Measurements from ENCODE around the gene WAC. TPM values are rescaled to one million over a fixed set of nuclear protein-coding genes. Genes with fewer than 3 reads are reported as not detected.

WAC gene
- total and polyA plus RNA-seq, 9 donors = 60.5 to 164 (median 113) TPM

DNA sequence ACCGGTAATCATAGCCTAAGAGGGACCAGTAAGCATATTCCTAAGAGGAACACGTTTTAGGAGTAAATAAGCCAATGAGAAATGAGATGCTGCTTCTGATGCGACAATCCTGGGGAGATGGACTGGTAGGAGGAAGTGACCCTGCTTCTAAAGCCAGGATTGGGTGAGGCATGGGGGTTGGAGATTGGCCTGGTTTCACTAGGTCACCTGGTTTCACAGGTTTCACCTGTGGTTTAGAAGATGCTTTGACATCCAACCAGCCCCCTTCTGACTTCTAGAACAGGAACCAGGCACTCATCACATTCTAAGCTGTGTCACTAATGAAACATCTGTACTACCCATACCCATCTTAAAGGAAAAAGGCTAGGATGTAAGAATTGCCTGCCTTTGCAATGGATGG lies 91.4 kb downstream of the WAC start:
- Histone ChIP-seq H3K27ac (no peak overlapping the region), H3K4me3 (no peak overlapping the region), H3K9me3 (no peaks in the 10 kb centered on the region), H3K4me1 (ENCODE audit: insufficient read depth) (no peaks in the 10 kb centered on the region), H3K27me3 (no peaks in the 10 kb centered on the region), H3K36me3 (no peaks in the 10 kb centered on the region)
- intact Hi-C loops (cut with DNase I) = loop anchor here in 1 of 4 donors (10.0 kb wide), 1 partner anchor 680 kb away; no protein-coding TSS in a partner anchor
- TF ChIP-seq EP300 (IDR thresholded peaks at IDR 0.05) (no peak), POLR2A (IDR thresholded peaks at IDR 0.05) (no peak)
- TF ChIP-seq, protein P1, sequence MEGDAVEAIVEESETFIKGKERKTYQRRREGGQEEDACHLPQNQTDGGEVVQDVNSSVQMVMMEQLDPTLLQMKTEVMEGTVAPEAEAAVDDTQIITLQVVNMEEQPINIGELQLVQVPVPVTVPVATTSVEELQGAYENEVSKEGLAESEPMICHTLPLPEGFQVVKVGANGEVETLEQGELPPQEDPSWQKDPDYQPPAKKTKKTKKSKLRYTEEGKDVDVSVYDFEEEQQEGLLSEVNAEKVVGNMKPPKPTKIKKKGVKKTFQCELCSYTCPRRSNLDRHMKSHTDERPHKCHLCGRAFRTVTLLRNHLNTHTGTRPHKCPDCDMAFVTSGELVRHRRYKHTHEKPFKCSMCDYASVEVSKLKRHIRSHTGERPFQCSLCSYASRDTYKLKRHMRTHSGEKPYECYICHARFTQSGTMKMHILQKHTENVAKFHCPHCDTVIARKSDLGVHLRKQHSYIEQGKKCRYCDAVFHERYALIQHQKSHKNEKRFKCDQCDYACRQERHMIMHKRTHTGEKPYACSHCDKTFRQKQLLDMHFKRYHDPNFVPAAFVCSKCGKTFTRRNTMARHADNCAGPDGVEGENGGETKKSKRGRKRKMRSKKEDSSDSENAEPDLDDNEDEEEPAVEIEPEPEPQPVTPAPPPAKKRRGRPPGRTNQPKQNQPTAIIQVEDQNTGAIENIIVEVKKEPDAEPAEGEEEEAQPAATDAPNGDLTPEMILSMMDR (IDR thresholded peaks at IDR 0.05) = no peak
- no peak for DNase-seq
- 78 to 85% (median 78%) methylated on average over 3 of the region's 3 CpGs for WGBS, 3 donors

DNA sequence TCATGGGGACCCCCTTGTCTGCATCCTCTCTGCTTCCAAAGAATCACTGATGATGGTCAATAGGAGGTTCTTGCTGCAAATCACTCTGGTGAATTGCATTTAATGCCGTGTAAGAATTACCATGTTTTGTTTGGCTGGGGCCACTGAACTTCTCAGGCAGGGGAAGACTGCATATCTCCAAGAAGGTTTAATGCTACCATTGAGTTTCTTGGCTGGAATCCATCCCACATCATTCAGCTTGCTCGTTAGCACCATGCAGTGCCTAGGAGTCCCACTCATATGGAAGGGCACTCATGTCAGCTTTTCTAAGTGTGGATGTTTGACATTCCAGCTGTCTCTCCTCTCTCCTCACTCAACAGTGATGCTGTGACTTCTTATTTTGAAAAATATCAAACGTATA lies 94.2 kb downstream of the WAC start:
- 16 to 23% (median 18%) methylated on average over 3 of the region's 3 CpGs for WGBS, 3 donors

DNA sequence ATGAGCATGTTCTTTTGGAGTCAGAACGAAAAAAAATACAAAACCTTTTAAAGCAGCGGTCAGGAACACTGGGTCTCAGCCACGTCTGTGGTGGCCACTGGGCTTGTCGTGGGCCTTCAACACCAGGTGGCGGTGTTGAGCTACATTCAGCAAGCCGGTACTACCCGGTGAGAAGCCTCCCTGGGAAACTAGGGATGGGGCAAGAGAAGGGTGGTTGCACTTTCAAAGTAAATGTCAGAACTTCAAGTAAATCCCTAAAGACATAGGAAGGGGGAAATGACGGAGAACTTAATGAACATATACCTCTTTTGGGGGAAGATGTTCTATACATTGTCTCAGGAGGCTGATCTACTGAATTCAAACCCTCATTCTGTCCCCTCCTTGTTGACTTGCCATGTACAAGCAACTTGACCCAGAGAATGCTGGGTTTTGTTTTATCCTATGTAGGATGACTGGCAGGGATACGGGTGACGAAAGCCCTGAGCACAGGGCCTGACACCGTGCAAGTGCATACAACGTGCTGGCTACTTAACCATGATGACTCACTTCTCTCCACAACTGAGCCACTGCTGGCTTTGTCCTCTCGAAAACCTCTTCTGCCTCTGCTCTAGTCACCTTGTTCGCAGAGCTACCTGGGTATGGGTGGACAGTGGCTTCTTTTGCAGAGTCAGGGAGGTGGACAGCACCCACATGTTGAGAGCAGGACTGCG lies 95.4 kb downstream of the WAC start:
- H3K9me3 ChIP-seq = no peaks in the 10 kb centered on the region
- no peaks in the 10 kb centered on the region for H3K4me1 ChIP-seq (ENCODE audit: insufficient read depth)
- no peak for TF ChIP-seq POLR2A (IDR thresholded peaks at IDR 0.05)
- TF ChIP-seq, protein P1 (IDR thresholded peaks at IDR 0.05) = peak; percentile 76 to 81 (median 80)
- TF ChIP-seq EP300 (IDR thresholded peaks at IDR 0.05) = no peak
- intact Hi-C loops (cut with DNase I) = loop anchor here in 1 of 4 donors (10.0 kb wide), 1 partner anchor 676 kb away; no protein-coding TSS in a partner anchor
- WGBS, 3 donors = 36 to 40% (median 37%) methylated on average over 15 of the region's 15 CpGs
- peak; percentile 82 to 90 (median 87) for DNase-seq
- no peaks in the 10 kb centered on the region for H3K27me3 ChIP-seq
- H3K4me3 ChIP-seq = no peak overlapping the region
- H3K27ac ChIP-seq = no peak overlapping the region
- H3K36me3 ChIP-seq = no peaks in the 10 kb centered on the region

More for the DNA sequence above, 94.2 kb downstream of the WAC start:
- Histone ChIP-seq H3K36me3 (no peaks in the 10 kb centered on the region), H3K27me3 (no peaks in the 10 kb centered on the region), H3K27ac (no peak overlapping the region), H3K4me3 (no peak overlapping the region), H3K4me1 (ENCODE audit: insufficient read depth) (no peaks in the 10 kb centered on the region), H3K9me3 (no peaks in the 10 kb centered on the region)
- intact Hi-C loops (cut with DNase I) = loop anchor here in 1 of 4 donors (10.0 kb wide), 1 partner anchor 678 kb away; no protein-coding TSS in a partner anchor
- no peak for DNase-seq
- TF ChIP-seq EP300 (IDR thresholded peaks at IDR 0.05) = no peak
- TF ChIP-seq, protein P1 (IDR thresholded peaks at IDR 0.05) = no peak
- no peak for TF ChIP-seq POLR2A (IDR thresholded peaks at IDR 0.05)

DNA sequence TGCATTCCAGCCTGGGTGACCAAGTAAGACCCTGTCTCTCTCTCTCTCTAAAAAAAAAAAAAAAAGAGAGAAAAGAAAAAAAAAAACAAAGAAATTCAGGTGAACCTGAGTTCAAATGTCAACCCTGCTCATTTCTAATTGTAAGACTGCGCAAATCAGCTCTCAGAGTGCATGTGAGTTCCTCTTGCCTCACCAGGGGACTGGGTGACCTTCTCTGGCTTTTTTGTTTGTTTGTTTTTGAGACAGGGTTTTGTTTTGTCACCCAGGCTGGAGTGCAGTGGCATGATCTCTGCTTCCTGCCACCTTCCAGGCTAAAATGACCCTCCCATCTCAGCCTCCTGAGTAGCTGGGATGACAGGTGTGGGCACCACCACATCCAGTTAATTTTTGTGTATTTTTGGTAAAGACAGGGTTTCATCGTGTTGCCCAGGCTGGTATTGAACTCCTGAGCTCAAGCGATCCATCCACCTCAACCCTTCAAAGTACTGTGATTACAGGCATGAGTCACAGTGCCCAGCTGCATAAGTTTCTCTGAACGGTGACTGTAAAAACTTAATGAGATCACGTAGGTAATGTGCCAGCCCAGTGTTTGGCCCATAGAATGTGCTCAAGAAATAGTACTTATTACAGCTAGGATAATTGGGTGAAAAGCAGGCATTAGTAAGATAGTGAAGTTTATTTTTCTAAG lies 99.1 kb downstream of the WAC start:
- no peaks in the 10 kb centered on the region for H3K27me3 ChIP-seq
- H3K36me3 ChIP-seq = no peaks in the 10 kb centered on the region
- no peaks in the 10 kb centered on the region for H3K4me1 ChIP-seq (ENCODE audit: insufficient read depth)
- H3K4me3 ChIP-seq = no peak overlapping the region
- H3K27ac ChIP-seq = no peak overlapping the region
- intact Hi-C loops (cut with DNase I) = loop anchor here in 1 of 4 donors (10.0 kb wide), 1 partner anchor 673 kb away; no protein-coding TSS in a partner anchor
- no peak for DNase-seq
- WGBS, 3 donors = 56 to 76% (median 60%) methylated on average over 5 of the region's 5 CpGs
- no peaks in the 10 kb centered on the region for H3K9me3 ChIP-seq
- TF ChIP-seq, protein P1 (IDR thresholded peaks at IDR 0.05) = no peak
- TF ChIP-seq EP300 (IDR thresholded peaks at IDR 0.05) (no peak), POLR2A (IDR thresholded peaks at IDR 0.05) (no peak)
